Panc1 (cell line): ENCODE data around the gene POLR3GL. TPM values are rescaled to one million over a fixed set of nuclear protein-coding genes. Genes with fewer than 3 reads are reported as not detected.
"Not testable (repeated sequence)": the region's sequence is repeated elsewhere in the genome, so short reads cannot be mapped to it uniquely, and the experiment has no call there.

Experiments
- ATAC-seq: fragments of 200-7000 bp; cut with Tn5 transposase; 2 replicates; pipeline ENCODE4 v1.9.1; 2020; ENCODE audit warnings: mild to moderate bottlenecking, moderate library complexity
- BruUV-seq: library from RNA; stranded (reverse); fragments of 400-500 nt; replicated peaks from 2 replicates; lab custom pipeline; 2021; lab: Mats Ljungman, UMichigan
- CTCF ChIA-PET: fragments of 300-600 bp; sonication (Branson Sonifier 250); formaldehyde crosslinking; loops from one replicate; lab custom pipeline; 2022; ENCODE audit warnings: antibody characterized with exemption; lab: Charles Lee
- POLR2A ChIA-PET: fragments of 300-600 bp; sonication (Branson Sonifier 250); formaldehyde crosslinking; loops from one replicate; lab custom pipeline; 2022; ENCODE audit warnings: antibody characterized with exemption; lab: Charles Lee
- DNase-seq: peaks from one replicate; pipeline ENCODE4 v3.0.0-alpha.2; 2010; ENCODE audit warnings: low read depth, low spot score
- H3K27ac ChIP-seq: 2 replicates; pipeline ENCODE4 v1.5.1; 2011; ENCODE audit warnings: mild to moderate bottlenecking, low read length, inconsistent platforms
- H3K27me3 ChIP-seq: fragments of 200-500 bp; sonication (Bioruptor generic); 2 replicates; pipeline ENCODE4 v1.6.0; 2014; ENCODE audit warnings: low read length, inconsistent platforms; ENCODE audit not compliant: control insufficient read depth, insufficient read depth
- H3K36me3 ChIP-seq: fragments of 200-500 bp; sonication (Bioruptor generic); 2 replicates; pipeline ENCODE4 v1.5.1; 2014; ENCODE audit warnings: inconsistent platforms, mild to moderate bottlenecking, low read length, moderate library complexity; ENCODE audit not compliant: control insufficient read depth, insufficient read depth
- H3K4me1 ChIP-seq: 2 replicates; pipeline ENCODE4 v1.5.1; 2011; ENCODE audit warnings: inconsistent platforms, mild to moderate bottlenecking, low read length, moderate library complexity; ENCODE audit not compliant: control insufficient read depth, insufficient read depth
- H3K4me3 ChIP-seq, 2 experiments: 2 replicates each; pipeline ENCODE4 v1.5.1; 2011 to 2012; ENCODE audit warnings: low read depth in 2 of 2, low read length in 2 of 2, mild to moderate bottlenecking in 2 of 2, inconsistent platforms in 1 of 2, moderate library complexity in 1 of 2
- H3K9me3 ChIP-seq: fragments of 200-500 bp; sonication (Bioruptor generic); 2 replicates; pipeline ENCODE4 v1.5.1; 2014; ENCODE audit warnings: low read depth, mild to moderate bottlenecking, inconsistent platforms, low read length, moderate library complexity; ENCODE audit not compliant: control insufficient read depth, insufficient read depth
- POLR2AphosphoS5 ChIP-seq: IDR thresholded peaks from 2 replicates; pipeline ENCODE4 v1.6.1; 2012; ENCODE audit warnings: mild to moderate bottlenecking, low read depth, low read length, moderate library complexity
- SIN3A ChIP-seq: IDR thresholded peaks from 2 replicates; pipeline ENCODE4 v1.6.1; 2012; ENCODE audit warnings: low read depth, mild to moderate bottlenecking, low read length, moderate library complexity, borderline replicate concordance; ENCODE audit not compliant: insufficient read depth
- TCF7L2 ChIP-seq: IDR thresholded peaks from 2 replicates; pipeline ENCODE4 v1.6.1; 2011; ENCODE audit warnings: mild to moderate bottlenecking, low read depth, low read length, inconsistent platforms
- in situ Hi-C: cut with HindIII; loops from 2 replicates; pipeline ENCODE4 v1.10.0; 2016; ENCODE audit warnings: low sequenced_read_pairs, low pct_unique_long_range_greater_than_20kb
- intact Hi-C: fragments of 100-400 bp; cut with micrococcal nuclease; formaldehyde crosslinking; loops from one replicate; pipeline ENCODE4 v1.10.0; 2022; ENCODE audit not compliant: unreplicated experiment
- total RNA-seq: library from RNA; stranded (reverse); gene quantifications from one replicate; pipeline ENCODE4 v1.2.1, GENCODE V29; 2021; ENCODE audit not compliant: unreplicated experiment
- TF ChIP-seq, protein P1 (sequence below), 2 experiments: IDR thresholded peaks; 2 replicates each; pipeline ENCODE4 v1.6.1; 2011 to 2012; ENCODE audit warnings: low read depth in 2 of 2, control low read depth in 1 of 2, low read length in 1 of 2, mild to moderate bottlenecking in 1 of 2, moderate library complexity in 1 of 2; ENCODE audit not compliant: insufficient read depth in 1 of 2
- TF ChIP-seq, protein P2 (sequence below): fragments of 450-650 bp; IDR thresholded peaks from 2 replicates; pipeline ENCODE4 v1.5.1; 2017; ENCODE audit warnings: mild to moderate bottlenecking

The POLR3GL gene
- total RNA-seq, 1 experiment from 2014 or later, result 14.9 TPM

DNA sequence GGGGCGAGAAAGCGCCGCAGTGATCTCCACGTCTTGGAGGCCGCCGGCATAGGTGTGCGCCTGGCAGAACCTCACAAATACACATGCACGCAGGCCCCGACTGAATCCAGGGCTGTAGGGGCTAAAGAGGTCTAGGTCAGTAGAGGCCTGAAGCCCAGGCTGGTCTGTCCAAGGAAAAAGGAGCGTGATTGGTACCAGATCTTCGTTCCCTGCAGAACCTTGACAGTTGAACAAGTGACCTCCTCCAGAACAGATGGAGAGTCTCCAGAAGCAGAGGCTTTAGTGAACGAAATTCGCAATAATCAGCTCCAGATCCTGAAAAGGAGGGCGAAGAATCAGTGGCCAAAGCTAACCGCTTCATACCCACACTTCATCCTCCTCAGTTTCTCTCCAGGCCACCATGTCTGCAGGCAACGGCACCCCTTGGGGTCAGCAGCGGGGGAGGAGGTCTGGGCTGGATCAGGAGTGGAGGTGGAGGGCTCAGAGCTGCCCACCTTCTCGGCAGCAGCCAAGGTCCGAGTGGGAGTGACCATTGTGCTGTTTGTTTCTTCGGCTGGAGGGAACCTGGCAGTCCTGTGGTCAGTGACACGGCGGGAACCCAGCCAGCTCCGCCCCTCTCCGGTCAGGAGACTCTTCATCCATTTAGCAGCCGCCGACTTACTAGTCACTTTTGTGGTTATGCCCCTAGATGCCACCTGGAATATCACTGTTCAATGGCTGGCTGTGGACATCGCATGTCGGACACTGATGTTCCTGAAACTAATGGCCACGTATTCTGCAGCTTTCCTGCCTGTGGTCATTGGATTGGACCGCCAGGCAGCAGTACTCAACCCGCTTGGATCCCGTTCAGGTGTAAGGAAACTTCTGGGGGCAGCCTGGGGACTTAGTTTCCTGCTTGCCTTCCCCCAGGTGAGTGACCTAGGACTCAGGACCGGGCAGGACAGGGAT, 45.2 kb upstream of the POLR3GL start:
- BruUV-seq, result no TSS peak
- in situ Hi-C loops, result no loop called here

DNA sequence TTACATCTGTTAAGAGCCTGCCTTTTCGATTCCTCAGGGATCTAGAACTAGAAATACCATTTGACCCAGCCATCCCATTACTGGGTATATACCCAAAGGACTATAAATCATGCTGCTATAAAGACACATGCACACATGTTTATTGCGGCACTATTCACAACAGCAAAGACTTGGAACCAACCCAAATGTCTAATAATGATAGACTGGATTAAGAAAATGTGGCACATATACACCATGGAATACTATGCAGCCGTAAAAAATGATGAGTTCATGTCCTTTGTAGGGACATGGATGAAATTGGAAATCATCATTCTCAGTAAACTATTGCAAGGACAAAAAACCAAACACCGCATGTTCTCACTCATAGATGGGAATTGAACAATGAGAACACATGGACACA, 44.2 kb upstream of the POLR3GL start:
- POLR2A ChIA-PET, H3K27me3 ChIP-seq, H3K9me3 ChIP-seq, DNase-seq, ATAC-seq, H3K27ac ChIP-seq, in situ Hi-C loops, intact Hi-C loops, CTCF ChIA-PET: not testable (repeated sequence)
- BruUV-seq, result TSS peak; percentile 94
- Histone ChIP-seq H3K4me3 (peak overlapping the region; percentile 92 to 94), H3K4me1 (peaks cover 19% of the 10 kb centered on the region), H3K36me3 (peaks cover 10% of the 10 kb centered on the region)

More for the DNA sequence above, 45.2 kb upstream of the POLR3GL start:
- peak overlapping the region; percentile 92 to 94 for H3K4me3 ChIP-seq
- peaks cover 11% of the 10 kb centered on the region for H3K36me3 ChIP-seq
- H3K27ac ChIP-seq, result peak overlapping the region; percentile 93
- CTCF ChIA-PET, result interaction anchor here (0.6 to 1.4 kb wide), 3 partner anchors 12 to 95 kb away, joined by 3 read pairs; partner anchors contain the start of genes POLR3C and RNF115
- 0 out of 2 replicates have a peak, but pooled peaks have one; percentile 23 for TF ChIP-seq POLR2AphosphoS5
- no peak for TF ChIP-seq SIN3A
- TF ChIP-seq, protein P1, sequence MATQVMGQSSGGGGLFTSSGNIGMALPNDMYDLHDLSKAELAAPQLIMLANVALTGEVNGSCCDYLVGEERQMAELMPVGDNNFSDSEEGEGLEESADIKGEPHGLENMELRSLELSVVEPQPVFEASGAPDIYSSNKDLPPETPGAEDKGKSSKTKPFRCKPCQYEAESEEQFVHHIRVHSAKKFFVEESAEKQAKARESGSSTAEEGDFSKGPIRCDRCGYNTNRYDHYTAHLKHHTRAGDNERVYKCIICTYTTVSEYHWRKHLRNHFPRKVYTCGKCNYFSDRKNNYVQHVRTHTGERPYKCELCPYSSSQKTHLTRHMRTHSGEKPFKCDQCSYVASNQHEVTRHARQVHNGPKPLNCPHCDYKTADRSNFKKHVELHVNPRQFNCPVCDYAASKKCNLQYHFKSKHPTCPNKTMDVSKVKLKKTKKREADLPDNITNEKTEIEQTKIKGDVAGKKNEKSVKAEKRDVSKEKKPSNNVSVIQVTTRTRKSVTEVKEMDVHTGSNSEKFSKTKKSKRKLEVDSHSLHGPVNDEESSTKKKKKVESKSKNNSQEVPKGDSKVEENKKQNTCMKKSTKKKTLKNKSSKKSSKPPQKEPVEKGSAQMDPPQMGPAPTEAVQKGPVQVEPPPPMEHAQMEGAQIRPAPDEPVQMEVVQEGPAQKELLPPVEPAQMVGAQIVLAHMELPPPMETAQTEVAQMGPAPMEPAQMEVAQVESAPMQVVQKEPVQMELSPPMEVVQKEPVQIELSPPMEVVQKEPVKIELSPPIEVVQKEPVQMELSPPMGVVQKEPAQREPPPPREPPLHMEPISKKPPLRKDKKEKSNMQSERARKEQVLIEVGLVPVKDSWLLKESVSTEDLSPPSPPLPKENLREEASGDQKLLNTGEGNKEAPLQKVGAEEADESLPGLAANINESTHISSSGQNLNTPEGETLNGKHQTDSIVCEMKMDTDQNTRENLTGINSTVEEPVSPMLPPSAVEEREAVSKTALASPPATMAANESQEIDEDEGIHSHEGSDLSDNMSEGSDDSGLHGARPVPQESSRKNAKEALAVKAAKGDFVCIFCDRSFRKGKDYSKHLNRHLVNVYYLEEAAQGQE (IDR thresholded peaks at IDR 0.05; ENCODE audit: insufficient read depth in 1 of 2, low read depth in 2 of 2, low read length in 1 of 2), result no peak
- no peak for TF ChIP-seq TCF7L2
- TF ChIP-seq, protein P2, sequence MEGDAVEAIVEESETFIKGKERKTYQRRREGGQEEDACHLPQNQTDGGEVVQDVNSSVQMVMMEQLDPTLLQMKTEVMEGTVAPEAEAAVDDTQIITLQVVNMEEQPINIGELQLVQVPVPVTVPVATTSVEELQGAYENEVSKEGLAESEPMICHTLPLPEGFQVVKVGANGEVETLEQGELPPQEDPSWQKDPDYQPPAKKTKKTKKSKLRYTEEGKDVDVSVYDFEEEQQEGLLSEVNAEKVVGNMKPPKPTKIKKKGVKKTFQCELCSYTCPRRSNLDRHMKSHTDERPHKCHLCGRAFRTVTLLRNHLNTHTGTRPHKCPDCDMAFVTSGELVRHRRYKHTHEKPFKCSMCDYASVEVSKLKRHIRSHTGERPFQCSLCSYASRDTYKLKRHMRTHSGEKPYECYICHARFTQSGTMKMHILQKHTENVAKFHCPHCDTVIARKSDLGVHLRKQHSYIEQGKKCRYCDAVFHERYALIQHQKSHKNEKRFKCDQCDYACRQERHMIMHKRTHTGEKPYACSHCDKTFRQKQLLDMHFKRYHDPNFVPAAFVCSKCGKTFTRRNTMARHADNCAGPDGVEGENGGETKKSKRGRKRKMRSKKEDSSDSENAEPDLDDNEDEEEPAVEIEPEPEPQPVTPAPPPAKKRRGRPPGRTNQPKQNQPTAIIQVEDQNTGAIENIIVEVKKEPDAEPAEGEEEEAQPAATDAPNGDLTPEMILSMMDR, result no peak
- ATAC-seq, result peak; percentile 93
- H3K4me1 ChIP-seq, result peaks cover 19% of the 10 kb centered on the region
- POLR2A ChIA-PET, result interaction anchor here (0.6 to 2.2 kb wide), 3 partner anchors 8 to 110 kb away, joined by 3 to 9 read pairs (median 6); partner anchors contain the start of gene RBM8A
- H3K9me3 ChIP-seq, result no peaks in the 10 kb centered on the region
- intact Hi-C loops, result loop anchor here (10.0 kb wide), 1 partner anchor 64 kb away; the partner anchor contains the start of gene PIAS3
- no peak for DNase-seq
- no peaks in the 10 kb centered on the region for H3K27me3 ChIP-seq
